ENCODE results near the gene LARP6.

- TF ChIP-seq GABPB1 (CRISPR knock-in tag; IDR thresholded peaks at IDR 0.05) (peak; percentile 72; the same call in 1 of the 2 replicates), JUN (CRISPR knock-in tag; IDR thresholded peaks at IDR 0.05) (no peak), CTCF (IDR thresholded peaks at IDR 0.05) (no peak), FOXJ3 (CRISPR knock-in tag; IDR thresholded peaks at IDR 0.05; ENCODE audit: borderline replicate concordance) (no peak)
- TF ChIP-seq, protein P1, sequence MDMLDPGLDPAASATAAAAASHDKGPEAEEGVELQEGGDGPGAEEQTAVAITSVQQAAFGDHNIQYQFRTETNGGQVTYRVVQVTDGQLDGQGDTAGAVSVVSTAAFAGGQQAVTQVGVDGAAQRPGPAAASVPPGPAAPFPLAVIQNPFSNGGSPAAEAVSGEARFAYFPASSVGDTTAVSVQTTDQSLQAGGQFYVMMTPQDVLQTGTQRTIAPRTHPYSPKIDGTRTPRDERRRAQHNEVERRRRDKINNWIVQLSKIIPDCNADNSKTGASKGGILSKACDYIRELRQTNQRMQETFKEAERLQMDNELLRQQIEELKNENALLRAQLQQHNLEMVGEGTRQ (CRISPR knock-in tag; IDR thresholded peaks at IDR 0.05) = no peak
- TF ChIP-seq, protein P2, sequence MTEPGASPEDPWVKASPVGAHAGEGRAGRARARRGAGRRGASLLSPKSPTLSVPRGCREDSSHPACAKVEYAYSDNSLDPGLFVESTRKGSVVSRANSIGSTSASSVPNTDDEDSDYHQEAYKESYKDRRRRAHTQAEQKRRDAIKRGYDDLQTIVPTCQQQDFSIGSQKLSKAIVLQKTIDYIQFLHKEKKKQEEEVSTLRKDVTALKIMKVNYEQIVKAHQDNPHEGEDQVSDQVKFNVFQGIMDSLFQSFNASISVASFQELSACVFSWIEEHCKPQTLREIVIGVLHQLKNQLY (CRISPR knock-in tag; IDR thresholded peaks at IDR 0.05) = no peak
These were observed 65.6 kb downstream of the LARP6 start for GRCh38 chr15:70788114-70789049.

All from WTC11 (cell line).